ENCODE results near the gene HCFC2. TPM values are rescaled to one million over a fixed set of nuclear protein-coding genes. Genes with fewer than 3 reads are reported as not detected.
"Not testable (repeated sequence)": the region's sequence is repeated elsewhere in the genome, so short reads cannot be mapped to it uniquely, and the experiment has no call there.

Gene HCFC2
- polyA plus RNA-seq, 1 donor (not counting 4 experiments of a cell fraction or from before 2014, with no cell fraction given), result 8.3 TPM

GRCh38 chr12:104109446-104110271 lies 45.3 kb downstream of the HCFC2 start:
- H3K27me3 ChIP-seq (ENCODE audit: control insufficient read depth, extremely low read depth, insufficient read depth, low read length), result no peaks in the 10 kb centered on the region
- TF ChIP-seq EZH2 (IDR thresholded peaks at IDR 0.05; ENCODE audit: low read length), result no peak
- no peak for TF ChIP-seq CTCF (optimal IDR thresholded peaks at IDR 0.05 in 1 of 3, IDR thresholded peaks at IDR 0.05 in 1 of 3, conservative IDR thresholded peaks at IDR 0.05 in 1 of 3; ENCODE audit: extremely low read depth in 1 of 3, insufficient read depth in 2 of 3, low read length in 3 of 3)
- H4K20me1 ChIP-seq (ENCODE audit: control insufficient read depth, extremely low read depth, insufficient read depth, low read length), result no peaks in the 10 kb centered on the region
- H3K9me1 ChIP-seq (ENCODE audit: control insufficient read depth, extremely low read depth, insufficient read depth, low read length), result no peaks in the 10 kb centered on the region
- no peak overlapping the region for H3K4me3 ChIP-seq (ENCODE audit: control insufficient read depth in 2 of 3, extremely low read depth in 1 of 3, insufficient read depth in 2 of 3, low read depth in 1 of 3, low read length in 3 of 3)
- H3K27ac ChIP-seq (ENCODE audit: control insufficient read depth, insufficient read depth, low read length), result no peak overlapping the region
- H3K36me3 ChIP-seq (ENCODE audit: control insufficient read depth in 2 of 2, extremely low read depth in 1 of 2, insufficient read depth in 2 of 2, low read length in 2 of 2), result no peaks in the 10 kb centered on the region
- no peaks in the 10 kb centered on the region for H3K79me2 ChIP-seq (ENCODE audit: control insufficient read depth, insufficient read depth, low read length)
- H3K9me3 ChIP-seq (ENCODE audit: control insufficient read depth, low read depth, low read length), result no peaks in the 10 kb centered on the region
- H2AFZ ChIP-seq (ENCODE audit: control insufficient read depth, low read length), result no peak overlapping the region
- H3K9ac ChIP-seq (ENCODE audit: control insufficient read depth, extremely low read depth, insufficient read depth, low read length), result no peak overlapping the region
- H3K4me1 ChIP-seq (ENCODE audit: control insufficient read depth, extremely low read depth, insufficient read depth, low read length), result no peaks in the 10 kb centered on the region
- FAIRE-seq, result no peak
- no peak for DNase-seq (ENCODE audit: low read depth, low spot score)
- no peak overlapping the region for H3K4me2 ChIP-seq (ENCODE audit: control insufficient read depth, extremely low read depth, insufficient read depth, low read depth, low read length)
- dilution Hi-C loops (cut with MboI; ENCODE audit: extremely low pct_ligation_motif_present, low sequenced_read_pairs), result no loop called here

GRCh38 chr12:104114834-104115586 lies 50.7 kb downstream of the HCFC2 start:
- FAIRE-seq; H3K27ac ChIP-seq (ENCODE audit: control insufficient read depth, insufficient read depth, low read length); H3K9ac ChIP-seq (ENCODE audit: control insufficient read depth, extremely low read depth, insufficient read depth, low read length); H2AFZ ChIP-seq (ENCODE audit: control insufficient read depth, low read length); H3K79me2 ChIP-seq (ENCODE audit: control insufficient read depth, insufficient read depth, low read length); H3K4me1 ChIP-seq (ENCODE audit: control insufficient read depth, extremely low read depth, insufficient read depth, low read length); H3K9me1 ChIP-seq (ENCODE audit: control insufficient read depth, extremely low read depth, insufficient read depth, low read length); DNase-seq (ENCODE audit: low read depth, low spot score); H3K27me3 ChIP-seq (ENCODE audit: control insufficient read depth, extremely low read depth, insufficient read depth, low read length); H3K36me3 ChIP-seq (ENCODE audit: control insufficient read depth in 2 of 2, extremely low read depth in 1 of 2, insufficient read depth in 2 of 2, low read length in 2 of 2); dilution Hi-C loops (cut with MboI; ENCODE audit: extremely low pct_ligation_motif_present, low sequenced_read_pairs); H3K9me3 ChIP-seq (ENCODE audit: control insufficient read depth, low read depth, low read length); H4K20me1 ChIP-seq (ENCODE audit: control insufficient read depth, extremely low read depth, insufficient read depth, low read length); H3K4me3 ChIP-seq (ENCODE audit: control insufficient read depth in 2 of 3, extremely low read depth in 1 of 3, insufficient read depth in 2 of 3, low read depth in 1 of 3, low read length in 3 of 3); H3K4me2 ChIP-seq (ENCODE audit: control insufficient read depth, extremely low read depth, insufficient read depth, low read depth, low read length): not testable (repeated sequence)

All from keratinocyte (primary cell).